Measurements from ENCODE around the gene C1orf185. TPM values are rescaled to one million over a fixed set of nuclear protein-coding genes. Genes with fewer than 3 reads are reported as not detected.

C1orf185 gene
- polyA plus RNA-seq, 1 of the 3 experiments (the other 2 are of a cell fraction): not detected

- H3K4me2 ChIP-seq: peak overlapping the region; percentile 26
- H3K9me3 ChIP-seq: no peaks in the 10 kb centered on the region
- peak; percentile 17 for DNase-seq
- H3K79me2 ChIP-seq (ENCODE audit: insufficient read depth): no peaks in the 10 kb centered on the region
- peak overlapping the region; percentile 85 to 86; a peak in 3 of 4 replicates for H3K27ac ChIP-seq (ENCODE audit: low read depth in 2 of 2, low read length in 1 of 2)
- H3K36me3 ChIP-seq (replicated peaks in 1 of 2; ENCODE audit: control insufficient read depth in 1 of 2, insufficient read depth in 2 of 2, low read length in 1 of 2): no peaks in the 10 kb centered on the region
- H4K20me1 ChIP-seq (ENCODE audit: insufficient read depth): no peaks in the 10 kb centered on the region
- ChIA-PET CTCF (interaction anchor here (1.5 to 2.1 kb wide), 3 partner anchors 118 to 226 kb away, joined by 3 to 5 read pairs (median 4); no protein-coding TSS in a partner anchor), POLR2A (no interaction called here)
- H3K4me1 ChIP-seq (ENCODE audit: control insufficient read depth in 1 of 2, insufficient read depth in 2 of 2, low read depth in 1 of 2, low read length in 1 of 2): peaks cover 8 to 15% of the 10 kb centered on the region in 2 experiments; a peak in 3 of 4 replicates
- no peak overlapping the region for H3K4me3 ChIP-seq (ENCODE audit: low read depth in 2 of 2, low read length in 1 of 2)
- TF ChIP-seq RFX5 (IDR thresholded peaks at IDR 0.05; ENCODE audit: low read length) (no peak), JUND (IDR thresholded peaks at IDR 0.05) (peak; percentile 84), TEAD4 (IDR thresholded peaks at IDR 0.05; ENCODE audit: borderline replicate concordance, insufficient read depth) (peak; percentile 88; the same call in 1 of the 2 replicates), CTCF (IDR thresholded peaks at IDR 0.05) (no peak), SIN3A (IDR thresholded peaks at IDR 0.05; ENCODE audit: borderline replicate concordance, low read depth, low read length) (0 out of 2 replicates have a peak, but pooled peaks have one; percentile 31), TCF12 (IDR thresholded peaks at IDR 0.05) (peak; percentile 100), RCOR1 (IDR thresholded peaks at IDR 0.05; ENCODE audit: low read length) (peak; percentile 83), NRF1 (IDR thresholded peaks at IDR 0.05; ENCODE audit: low read depth, low read length) (no peak), POLR2AphosphoS5 (IDR thresholded peaks at IDR 0.05; ENCODE audit: low read depth, low read length) (peak; percentile 88), FOSL2 (IDR thresholded peaks at IDR 0.05; ENCODE audit: borderline replicate concordance, low read depth) (peak; percentile 79), MEF2A (IDR thresholded peaks at IDR 0.05; ENCODE audit: borderline replicate concordance, low read depth) (peak; percentile 92), RXRA (IDR thresholded peaks at IDR 0.05; ENCODE audit: borderline replicate concordance, low read depth) (peak; percentile 59; the same call in 1 of the 2 replicates), YY1 (IDR thresholded peaks at IDR 0.05; ENCODE audit: low read depth) (peak; percentile 54; the same call in 1 of the 2 replicates), PBX3 (IDR thresholded peaks at IDR 0.05) (peak; percentile 79), NFIC (IDR thresholded peaks at IDR 0.05; ENCODE audit: borderline replicate concordance) (peak; percentile 70; the same call in 1 of the 2 replicates), ELF1 (IDR thresholded peaks at IDR 0.05) (no peak)
- H2AFZ ChIP-seq (ENCODE audit: low read depth): no peak overlapping the region
- H3K9ac ChIP-seq: no peak overlapping the region
- no peaks in the 10 kb centered on the region for H3K27me3 ChIP-seq (ENCODE audit: insufficient read depth)
- peaks cover 20% of the 10 kb centered on the region for H3F3A ChIP-seq (replicated peaks; ENCODE audit: insufficient read depth)
- no peaks in the 10 kb centered on the region for H3K9me2 ChIP-seq
- WGBS (ENCODE audit: low lambda C conversion rate): 15% methylated on average over 1 of the region's 1 CpG
Observed at GRCh38 chr1:51070640-51071039, 31.4 kb upstream of the C1orf185 start.
